Suprapubic skin (tissue), 4 donors: ENCODE data around the gene ZFAND3. TPM values are rescaled to one million over a fixed set of nuclear protein-coding genes. Genes with fewer than 3 reads are reported as not detected.

ENCODE experiments used
- DNase-seq, 2 donors: peaks; one replicate each; pipeline ENCODE4 v3.0.0-alpha.2; 2019; ENCODE audit warnings: low spot score in 2 of 2
- H3K27ac ChIP-seq: fragments of 200-600 bp; sonication (generic); one replicate; pipeline ENCODE4 v1.5.1; 2019
- H3K27me3 ChIP-seq: fragments of 200-600 bp; sonication (generic); one replicate; pipeline ENCODE4 v1.5.1; 2019
- H3K36me3 ChIP-seq: fragments of 200-600 bp; sonication (generic); one replicate; pipeline ENCODE4 v1.5.1; 2019
- H3K4me1 ChIP-seq: fragments of 200-600 bp; sonication (generic); one replicate; pipeline ENCODE4 v1.5.1; 2019
- H3K4me3 ChIP-seq: fragments of 200-600 bp; sonication (generic); one replicate; pipeline ENCODE4 v1.5.1; 2019; ENCODE audit warnings: mild to moderate bottlenecking
- H3K9me3 ChIP-seq: fragments of 200-600 bp; sonication (generic); one replicate; pipeline ENCODE4 v1.5.1; 2019
- EP300 ChIP-seq: sonication (generic); formaldehyde crosslinking; IDR thresholded peaks from one replicate; pipeline ENCODE4 v1.6.1; 2017; ENCODE audit warnings: antibody characterized with exemption
- POLR2A ChIP-seq, 2 donors: fragments of 450-650 bp; IDR thresholded peaks; one replicate each; pipeline ENCODE4 v1.6.1; 2017; ENCODE audit warnings: antibody characterized with exemption in 2 of 2, mild to moderate bottlenecking in 2 of 2, moderate library complexity in 2 of 2
- POLR2AphosphoS5 ChIP-seq, 3 donors: sonication (generic); formaldehyde crosslinking; IDR thresholded peaks; one replicate each; pipeline ENCODE4 v1.6.1; 2017; ENCODE audit warnings: antibody characterized with exemption in 3 of 3
- WGBS: methylation state at CpG from one replicate; pipeline ENCODE4 v1.1.5; 2018; 5-methylcytosine and 5-hydroxymethylcytosine counted together
- total RNA-seq, 4 donors: library from RNA; depleted of rRNA; stranded (reverse); fragments of >200 nt; gene quantifications; one replicate each; pipeline ENCODE4 v1.1.0, GENCODE V29; 2016
- TF ChIP-seq, protein P1 (sequence below), 2 donors: fragments of 200-600 bp in 1 of 2; fragments of 450-650 bp in 1 of 2; sonication (generic) in 1 of 2; IDR thresholded peaks; one replicate each; pipeline ENCODE4 v1.5.1; 2016 to 2019; ENCODE audit warnings: antibody characterized with exemption in 2 of 2, mild to moderate bottlenecking in 1 of 2, moderate library complexity in 1 of 2

Gene ZFAND3
- total RNA-seq, 4 donors from 2014 or later, result 31.1 to 41.0 (median 36.3) TPM

- H3K4me3 ChIP-seq, result no peak overlapping the region
- TF ChIP-seq POLR2A (IDR thresholded peaks at IDR 0.05) (no peak), POLR2AphosphoS5 (IDR thresholded peaks at IDR 0.05) (no peak), EP300 (no peak)
- TF ChIP-seq, protein P1, sequence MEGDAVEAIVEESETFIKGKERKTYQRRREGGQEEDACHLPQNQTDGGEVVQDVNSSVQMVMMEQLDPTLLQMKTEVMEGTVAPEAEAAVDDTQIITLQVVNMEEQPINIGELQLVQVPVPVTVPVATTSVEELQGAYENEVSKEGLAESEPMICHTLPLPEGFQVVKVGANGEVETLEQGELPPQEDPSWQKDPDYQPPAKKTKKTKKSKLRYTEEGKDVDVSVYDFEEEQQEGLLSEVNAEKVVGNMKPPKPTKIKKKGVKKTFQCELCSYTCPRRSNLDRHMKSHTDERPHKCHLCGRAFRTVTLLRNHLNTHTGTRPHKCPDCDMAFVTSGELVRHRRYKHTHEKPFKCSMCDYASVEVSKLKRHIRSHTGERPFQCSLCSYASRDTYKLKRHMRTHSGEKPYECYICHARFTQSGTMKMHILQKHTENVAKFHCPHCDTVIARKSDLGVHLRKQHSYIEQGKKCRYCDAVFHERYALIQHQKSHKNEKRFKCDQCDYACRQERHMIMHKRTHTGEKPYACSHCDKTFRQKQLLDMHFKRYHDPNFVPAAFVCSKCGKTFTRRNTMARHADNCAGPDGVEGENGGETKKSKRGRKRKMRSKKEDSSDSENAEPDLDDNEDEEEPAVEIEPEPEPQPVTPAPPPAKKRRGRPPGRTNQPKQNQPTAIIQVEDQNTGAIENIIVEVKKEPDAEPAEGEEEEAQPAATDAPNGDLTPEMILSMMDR (IDR thresholded peaks at IDR 0.05), result no peak
- 82% methylated on average over 2 of the region's 2 CpGs for WGBS
- H3K9me3 ChIP-seq, result no peaks in the 10 kb centered on the region
- H3K36me3 ChIP-seq, result no peaks in the 10 kb centered on the region
- no peaks in the 10 kb centered on the region for H3K27me3 ChIP-seq
- peaks cover 52% of the 10 kb centered on the region for H3K4me1 ChIP-seq
- DNase-seq, result no peak
- no peak overlapping the region for H3K27ac ChIP-seq
Measured at GRCh38 chr6:37984578-37984977, 165.1 kb downstream of the ZFAND3 start.

DNA sequence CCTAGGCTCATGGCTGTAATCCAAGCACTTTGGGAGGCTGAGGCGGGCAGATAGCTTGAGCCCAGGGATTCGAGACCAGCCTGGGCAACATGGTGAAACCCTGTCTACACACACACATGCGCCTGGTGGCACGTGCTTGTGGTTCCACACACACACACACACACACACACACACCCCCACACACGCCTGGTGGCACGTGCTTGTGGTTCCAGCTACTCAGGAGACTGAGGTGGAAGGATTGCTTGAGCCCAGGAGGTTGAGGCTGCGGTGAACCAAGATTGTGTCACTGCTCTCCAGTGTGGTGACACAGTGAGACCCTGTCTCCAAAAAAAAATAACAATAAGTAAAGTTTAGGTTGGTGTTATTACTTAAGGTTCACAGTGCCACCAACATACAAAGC, 165.8 kb downstream of the ZFAND3 start:
- Histone ChIP-seq H3K4me3 (no peak overlapping the region), H3K36me3 (no peaks in the 10 kb centered on the region), H3K27ac (no peak overlapping the region), H3K4me1 (peaks cover 50% of the 10 kb centered on the region), H3K9me3 (no peaks in the 10 kb centered on the region), H3K27me3 (no peaks in the 10 kb centered on the region)
- DNase-seq, result no peak
- no peak for TF ChIP-seq POLR2A (IDR thresholded peaks at IDR 0.05)
- no peak for TF ChIP-seq EP300
- TF ChIP-seq, protein P1 (IDR thresholded peaks at IDR 0.05), result no peak
- no peak for TF ChIP-seq POLR2AphosphoS5 (IDR thresholded peaks at IDR 0.05)
- 92% methylated on average over 7 of the region's 7 CpGs for WGBS

DNA sequence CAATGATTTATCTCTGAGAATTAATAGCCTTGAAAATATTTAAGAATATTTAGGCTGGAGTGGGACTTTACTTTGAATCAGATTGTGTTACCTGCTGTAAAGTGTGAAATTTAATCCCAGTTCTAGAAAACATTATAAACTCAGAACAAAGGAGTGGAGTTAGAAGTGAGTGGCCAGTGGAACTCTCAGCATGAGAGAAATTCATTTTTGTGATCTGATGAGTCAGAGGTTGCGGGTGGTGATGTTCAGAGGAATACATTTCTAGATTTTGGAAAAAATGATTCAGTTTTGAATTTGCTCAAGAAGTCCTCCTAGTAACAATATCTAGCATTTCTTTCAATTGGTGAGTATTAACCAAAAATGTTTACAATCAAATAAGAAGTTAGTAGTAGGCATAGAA, 167.5 kb downstream of the ZFAND3 start:
- H3K27me3 ChIP-seq, result no peaks in the 10 kb centered on the region
- peaks cover 51% of the 10 kb centered on the region for H3K4me1 ChIP-seq
- WGBS, result 63% methylated on average over 1 of the region's 1 CpG
- no peak for TF ChIP-seq POLR2AphosphoS5 (IDR thresholded peaks at IDR 0.05)
- TF ChIP-seq POLR2A (IDR thresholded peaks at IDR 0.05), result no peak
- TF ChIP-seq, protein P1 (IDR thresholded peaks at IDR 0.05), result no peak
- no peak for TF ChIP-seq EP300
- H3K9me3 ChIP-seq, result no peaks in the 10 kb centered on the region
- no peak overlapping the region for H3K4me3 ChIP-seq
- no peak overlapping the region for H3K27ac ChIP-seq
- no peaks in the 10 kb centered on the region for H3K36me3 ChIP-seq
- no peak for DNase-seq

DNA sequence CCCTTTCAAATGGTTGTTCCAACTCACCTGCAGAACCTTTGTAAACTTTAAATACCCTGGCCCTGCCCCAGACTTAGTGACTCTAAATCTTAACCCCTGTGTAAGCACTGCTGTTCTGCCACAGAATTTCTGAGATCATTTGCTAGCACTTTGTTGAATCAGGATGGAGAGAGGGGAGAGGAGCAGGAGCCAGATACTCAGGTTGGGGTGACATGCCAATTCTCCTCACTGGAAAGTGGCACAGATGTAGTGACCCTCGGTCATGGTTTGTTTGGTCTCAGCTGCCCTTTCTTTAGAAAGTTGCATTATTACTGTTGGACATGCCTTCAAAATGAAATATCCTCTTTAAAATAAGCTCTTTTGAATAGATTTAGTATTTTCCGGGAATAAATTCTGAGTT, 168.0 kb downstream of the ZFAND3 start:
- no peaks in the 10 kb centered on the region for H3K36me3 ChIP-seq
- no peaks in the 10 kb centered on the region for H3K9me3 ChIP-seq
- WGBS, result 66% methylated on average over 2 of the region's 2 CpGs
- TF ChIP-seq, protein P1 (IDR thresholded peaks at IDR 0.05), result no peak
- TF ChIP-seq POLR2A (IDR thresholded peaks at IDR 0.05), result no peak
- no peak for TF ChIP-seq EP300
- no peak for TF ChIP-seq POLR2AphosphoS5 (IDR thresholded peaks at IDR 0.05)
- DNase-seq, result no peak
- peaks cover 55% of the 10 kb centered on the region for H3K4me1 ChIP-seq
- no peak overlapping the region for H3K4me3 ChIP-seq
- H3K27ac ChIP-seq, result no peak overlapping the region
- H3K27me3 ChIP-seq, result no peaks in the 10 kb centered on the region

DNA sequence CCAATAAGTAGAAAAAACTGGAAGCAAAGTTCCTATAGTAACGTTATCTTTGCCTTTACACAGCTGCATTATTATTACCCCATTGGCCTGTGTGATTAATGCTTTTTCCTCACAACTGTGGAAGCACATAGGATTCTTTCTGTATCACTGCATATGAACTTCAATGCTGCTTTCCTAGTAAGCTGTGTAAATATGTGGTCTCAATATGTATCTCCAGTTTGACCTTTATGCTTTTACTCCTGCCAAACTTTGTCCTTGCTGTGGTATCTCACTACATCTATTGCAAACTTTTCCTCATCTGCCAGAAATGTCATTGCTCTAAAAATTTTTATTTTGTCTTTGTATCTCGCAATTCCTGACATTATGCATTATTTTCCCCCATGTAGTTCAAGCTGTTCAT, 168.6 kb downstream of the ZFAND3 start:
- Histone ChIP-seq H3K36me3 (no peaks in the 10 kb centered on the region), H3K27ac (no peak overlapping the region), H3K4me3 (no peak overlapping the region), H3K27me3 (no peaks in the 10 kb centered on the region), H3K4me1 (peaks cover 57% of the 10 kb centered on the region), H3K9me3 (no peaks in the 10 kb centered on the region)
- no peak for TF ChIP-seq POLR2A (IDR thresholded peaks at IDR 0.05)
- TF ChIP-seq, protein P1 (IDR thresholded peaks at IDR 0.05), result no peak
- no peak for TF ChIP-seq POLR2AphosphoS5 (IDR thresholded peaks at IDR 0.05)
- no peak for TF ChIP-seq EP300
- DNase-seq, result no peak
- WGBS, result 77% methylated on average over 2 of the region's 2 CpGs
